ENCODE results near the gene SEC14L3. TPM values are rescaled to one million over a fixed set of nuclear protein-coding genes. Genes with fewer than 3 reads are reported as not detected.
A peak's percentile ranks its signal among the peaks of the same experiment; 100 is the strongest.

Gene SEC14L3
- total and polyA plus RNA-seq, 10 of the 15 experiments (the other 5 are each of a cell fraction or from before 2014, with no cell fraction given), result 0.03 TPM; not detected in 9

- no peak overlapping the region for H2AFZ ChIP-seq (ENCODE audit: control insufficient read depth, low read depth, low read length)
- H3K9ac ChIP-seq (ENCODE audit: control insufficient read depth, insufficient read depth, low read length), result no peak overlapping the region
- POLR2A ChIA-PET, result no interaction called here
- RAD21 ChIA-PET (ENCODE audit: unreplicated experiment), result no interaction called here
- CTCF ChIA-PET, result no interaction called here
- no peaks in the 10 kb centered on the region for H4K20me1 ChIP-seq (ENCODE audit: control insufficient read depth, insufficient read depth)
- H3K4me2 ChIP-seq (ENCODE audit: control insufficient read depth, insufficient read depth), result no peak overlapping the region
- H3K79me2 ChIP-seq (ENCODE audit: control insufficient read depth, insufficient read depth, low read length), result no peaks in the 10 kb centered on the region
- H3K4me3 ChIP-seq, result no peak overlapping the region
- H3K9me3 ChIP-seq (replicated peaks; ENCODE audit: control insufficient read depth, insufficient read depth, low read length), result no peaks in the 10 kb centered on the region
- intact Hi-C loops (cut with micrococcal nuclease; ENCODE audit: unreplicated experiment) (no loop called here), in situ Hi-C loops (cut with MboI) (no loop called here)
- SMC1A ChIA-PET (ENCODE audit: uncharacterized antibody, unreplicated experiment), result interaction anchor here (0.7 kb wide), 1 partner anchor 853 kb away, joined by 3 read pairs; no protein-coding TSS in a partner anchor
- DNase-seq (ENCODE audit: low read depth, low spot score) (no peak), FAIRE-seq (no peak), ATAC-seq (no peak)
- TF ChIP-seq SREBF1 (IDR thresholded peaks at IDR 0.05; ENCODE audit: low read length), result no peak
- no peak for TF ChIP-seq ELK1 (IDR thresholded peaks at IDR 0.05; ENCODE audit: low read depth, low read length)
- TF ChIP-seq TBL1XR1 (IDR thresholded peaks at IDR 0.05; ENCODE audit: low read depth, low read length), result no peak
- no peak for TF ChIP-seq MEF2A (IDR thresholded peaks at IDR 0.05; ENCODE audit: insufficient read depth, low read depth, low read length)
- peak; percentile 84 for TF ChIP-seq NFYB (IDR thresholded peaks at IDR 0.05; ENCODE audit: insufficient read depth, low read depth, low read length)
- WGBS (ENCODE audit: insufficient coverage, insufficient replicate concordance, low lambda C conversion rate, missing lambda C conversion rate), result 77% methylated on average over 7 of the region's 7 CpGs
- H3K4me1 ChIP-seq (ENCODE audit: control insufficient read depth, insufficient read depth, low read length), result no peaks in the 10 kb centered on the region
- H3K27me3 ChIP-seq (replicated peaks in 1 of 2; ENCODE audit: control insufficient read depth in 2 of 2, insufficient read depth in 2 of 2, low read length in 1 of 2), result peaks cover 0 to 2% of the 10 kb centered on the region in 2 experiments; a peak in 1 of 4 replicates
- no peak overlapping the region for H3K27ac ChIP-seq (ENCODE audit: control insufficient read depth, insufficient read depth)
- BruUV-seq (replicated peaks), result no TSS peak
- H3K36me3 ChIP-seq (ENCODE audit: control insufficient read depth in 2 of 2, insufficient read depth in 2 of 2, low read length in 1 of 2), result no peaks in the 10 kb centered on the region
These were observed 40.1 kb upstream of the SEC14L3 start for GRCh38 chr22:30511911-30512310.

- POLR2A ChIA-PET, result interaction anchor here (0.7 kb wide), 1 partner anchor 424 kb away, joined by 3 read pairs; no protein-coding TSS in a partner anchor
- no TSS peak for BruUV-seq (replicated peaks)
- no peak for TF ChIP-seq HSF1 (IDR thresholded peaks at IDR 0.05; ENCODE audit: low read depth, low read length)
- no peak for TF ChIP-seq STAT3 (IDR thresholded peaks at IDR 0.05; ENCODE audit: low read depth, low read length)
- TF ChIP-seq BCL3 (IDR thresholded peaks at IDR 0.05; ENCODE audit: borderline replicate concordance, insufficient read depth, low read depth, low read length, poor library complexity, severe bottlenecking), result no peak
These were observed 39.3 kb upstream of the SEC14L3 start for GRCh38 chr22:30511109-30511508.

More at GRCh38 chr22:30511109-30511508, 39.3 kb upstream of the SEC14L3 start:
- WGBS (ENCODE audit: insufficient coverage, insufficient replicate concordance, low lambda C conversion rate, missing lambda C conversion rate), result 66% methylated on average over 9 of the region's 9 CpGs
- ATAC-seq, result no peak
- Histone ChIP-seq H2AFZ (ENCODE audit: control insufficient read depth, low read depth, low read length) (no peak overlapping the region), H3K27ac (ENCODE audit: control insufficient read depth, insufficient read depth) (no peak overlapping the region), H3K9me3 (replicated peaks; ENCODE audit: control insufficient read depth, insufficient read depth, low read length) (no peaks in the 10 kb centered on the region), H4K20me1 (ENCODE audit: control insufficient read depth, insufficient read depth) (no peaks in the 10 kb centered on the region), H3K4me3 (no peak overlapping the region), H3K4me1 (ENCODE audit: control insufficient read depth, insufficient read depth, low read length) (no peaks in the 10 kb centered on the region), H3K9ac (ENCODE audit: control insufficient read depth, insufficient read depth, low read length) (no peak overlapping the region), H3K79me2 (ENCODE audit: control insufficient read depth, insufficient read depth, low read length) (no peaks in the 10 kb centered on the region), H3K27me3 (replicated peaks in 1 of 2; ENCODE audit: control insufficient read depth in 2 of 2, insufficient read depth in 2 of 2, low read length in 1 of 2) (peaks cover 0 to 2% of the 10 kb centered on the region in 2 experiments; a peak in 1 of 4 replicates), H3K4me2 (ENCODE audit: control insufficient read depth, insufficient read depth) (no peak overlapping the region), H3K36me3 (ENCODE audit: control insufficient read depth in 2 of 2, insufficient read depth in 2 of 2, low read length in 1 of 2) (no peaks in the 10 kb centered on the region)
- in situ Hi-C loops (cut with MboI) (no loop called here), intact Hi-C loops (cut with micrococcal nuclease; ENCODE audit: unreplicated experiment) (no loop called here)
- FAIRE-seq, result no peak
- DNase-seq (ENCODE audit: low read depth, low spot score), result no peak
- RAD21 ChIA-PET (ENCODE audit: unreplicated experiment), result no interaction called here
- SMC1A ChIA-PET (ENCODE audit: uncharacterized antibody, unreplicated experiment), result interaction anchor here (0.7 kb wide), 1 partner anchor 852 kb away, joined by 3 read pairs; no protein-coding TSS in a partner anchor
- CTCF ChIA-PET, result interaction anchor here (1.3 kb wide), 2 partner anchors 20 to 66 kb away, joined by 3 to 4 read pairs; no protein-coding TSS in a partner anchor

Measured in GM12878 (cell line).